HCT116 (cell line): Measurements from ENCODE around the gene SLC35F1.

Experiments
- EGR1 ChIP-seq: IDR thresholded peaks from 2 replicates; pipeline ENCODE4 v1.6.1; 2012; ENCODE audit warnings: low read depth
- EZH2 ChIP-seq: fragments of 200-600 bp; sonication (generic); IDR thresholded peaks from 2 replicates; pipeline ENCODE4 v1.6.1; 2017; ENCODE audit warnings: antibody characterized with exemption, mixed run types
- JUND ChIP-seq: IDR thresholded peaks from 2 replicates; pipeline ENCODE4 v1.6.1; 2012
- POLR2A ChIP-seq: IDR thresholded peaks from 2 replicates; pipeline ENCODE4 v1.7.0; 2011; ENCODE audit warnings: borderline replicate concordance; ENCODE audit not compliant: insufficient read depth, insufficient read length; ENCODE audit errors: extremely low read depth
- RAD21 ChIP-seq: IDR thresholded peaks from 2 replicates; pipeline ENCODE4 v1.6.1; 2012; ENCODE audit warnings: low read depth, mild to moderate bottlenecking
- SP1 ChIP-seq: IDR thresholded peaks from 2 replicates; pipeline ENCODE4 v1.6.1; 2012; ENCODE audit warnings: low read depth
- YY1 ChIP-seq: IDR thresholded peaks from 2 replicates; pipeline ENCODE4 v1.6.1; 2011; ENCODE audit warnings: low read length, low read depth, moderate library complexity, mild to moderate bottlenecking; ENCODE audit not compliant: insufficient replicate concordance; ENCODE audit errors: extremely low read depth
- ZFX ChIP-seq: fragments of 450-650 bp; IDR thresholded peaks from 2 replicates; pipeline ENCODE4 v1.6.1; 2017
- ZNF274 ChIP-seq: fragments of 200-500 bp; sonication (Bioruptor generic); IDR thresholded peaks from 2 replicates; pipeline ENCODE4 v1.6.1; 2014; ENCODE audit warnings: mild to moderate bottlenecking, low read depth, low read length, inconsistent platforms
- TF ChIP-seq, protein P1 (sequence below), 3 experiments: fragments of 200-600 bp in 1 of 3; sonication (generic) in 1 of 3; IDR thresholded peaks in 2 of 3; conservative IDR thresholded peaks in 1 of 3; 2 replicates each; pipeline ENCODE4 v1.5.1; 2012 to 2017; ENCODE audit warnings: low read depth in 2 of 3, low read length in 2 of 3, antibody characterized with exemption in 1 of 3, borderline replicate concordance in 1 of 3, control low read depth in 1 of 3, mild to moderate bottlenecking in 1 of 3, mixed read lengths in 1 of 3, mixed run types in 1 of 3, moderate library complexity in 1 of 3; ENCODE audit not compliant: insufficient read depth in 1 of 3

DNA sequence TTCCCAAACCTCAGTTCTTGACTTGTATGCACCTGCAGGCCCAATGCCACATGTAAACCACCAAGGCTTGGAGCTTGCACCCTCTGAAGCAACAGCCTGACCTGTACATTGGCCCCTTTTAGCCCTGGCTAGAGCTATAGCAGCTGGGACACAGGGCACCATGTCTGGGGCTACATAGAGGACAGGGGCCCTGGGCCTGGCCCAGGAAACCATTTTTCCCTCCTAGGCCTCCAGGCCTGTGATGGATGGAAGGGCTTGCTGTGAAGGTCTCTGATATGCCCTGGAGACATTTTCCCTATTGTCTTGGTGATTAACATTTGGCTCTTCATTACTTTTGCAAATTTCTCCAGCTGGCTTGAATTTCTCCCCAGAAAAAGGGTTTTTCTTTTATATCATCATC is 64.6 kb downstream of the SLC35F1 start:
- no peak for TF ChIP-seq RAD21
- TF ChIP-seq POLR2A = no peak
- no peak for TF ChIP-seq ZNF274
- TF ChIP-seq EGR1 = no peak
- TF ChIP-seq, protein P1, sequence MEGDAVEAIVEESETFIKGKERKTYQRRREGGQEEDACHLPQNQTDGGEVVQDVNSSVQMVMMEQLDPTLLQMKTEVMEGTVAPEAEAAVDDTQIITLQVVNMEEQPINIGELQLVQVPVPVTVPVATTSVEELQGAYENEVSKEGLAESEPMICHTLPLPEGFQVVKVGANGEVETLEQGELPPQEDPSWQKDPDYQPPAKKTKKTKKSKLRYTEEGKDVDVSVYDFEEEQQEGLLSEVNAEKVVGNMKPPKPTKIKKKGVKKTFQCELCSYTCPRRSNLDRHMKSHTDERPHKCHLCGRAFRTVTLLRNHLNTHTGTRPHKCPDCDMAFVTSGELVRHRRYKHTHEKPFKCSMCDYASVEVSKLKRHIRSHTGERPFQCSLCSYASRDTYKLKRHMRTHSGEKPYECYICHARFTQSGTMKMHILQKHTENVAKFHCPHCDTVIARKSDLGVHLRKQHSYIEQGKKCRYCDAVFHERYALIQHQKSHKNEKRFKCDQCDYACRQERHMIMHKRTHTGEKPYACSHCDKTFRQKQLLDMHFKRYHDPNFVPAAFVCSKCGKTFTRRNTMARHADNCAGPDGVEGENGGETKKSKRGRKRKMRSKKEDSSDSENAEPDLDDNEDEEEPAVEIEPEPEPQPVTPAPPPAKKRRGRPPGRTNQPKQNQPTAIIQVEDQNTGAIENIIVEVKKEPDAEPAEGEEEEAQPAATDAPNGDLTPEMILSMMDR (IDR thresholded peaks at IDR 0.05 in 2 of 3, conservative IDR thresholded peaks at IDR 0.05 in 1 of 3; ENCODE audit: borderline replicate concordance in 1 of 3, insufficient read depth in 1 of 3, low read depth in 2 of 3, low read length in 2 of 3) = no peak
- no peak for TF ChIP-seq SP1
- no peak for TF ChIP-seq JUND
- no peak for TF ChIP-seq ZFX
- TF ChIP-seq EZH2 = no peak
- TF ChIP-seq YY1 = no peak
